Stomach (tissue), 9 donors: ENCODE results near the gene AP3B1. TPM values are rescaled to one million over a fixed set of nuclear protein-coding genes. Genes with fewer than 3 reads are reported as not detected.
A peak's percentile ranks its signal among the peaks of the same experiment; 100 is the strongest.

Experiments used
- DNase-seq, 2 donors: peaks; one replicate each; pipeline versions ENCODE4 v3.0.0 to v3.0.0-alpha.2; 2013 to 2019
- H3K27ac ChIP-seq, 5 donors: fragments of 200-600 bp in 4 of 5; sonication (generic) in 4 of 5; one replicate each; pipeline ENCODE4 v1.5.1; 2013 to 2019; ENCODE audit warnings: mild to moderate bottlenecking in 1 of 5, moderate library complexity in 1 of 5
- H3K27me3 ChIP-seq, 3 donors: fragments of 200-600 bp; sonication (generic); one replicate each; pipeline ENCODE4 v1.5.1; 2017 to 2019; ENCODE audit warnings: mixed run types in 1 of 3
- H3K36me3 ChIP-seq, 4 donors: fragments of 200-600 bp; sonication (generic); 1 replicate in 3 of 4; 2 replicates in 1 of 4; pipeline ENCODE4 v1.5.1; 2016 to 2019
- H3K4me1 ChIP-seq, 4 donors: fragments of 200-600 bp; sonication (generic); one replicate each; pipeline ENCODE4 v1.5.1; 2016 to 2019
- H3K4me3 ChIP-seq, 4 donors: fragments of 200-600 bp; sonication (generic) in 3 of 4; one replicate each; pipeline ENCODE4 v1.5.1; 2016 to 2019; ENCODE audit warnings: mild to moderate bottlenecking in 1 of 4
- H3K9me3 ChIP-seq, 4 donors: fragments of 200-600 bp; sonication (generic); one replicate each; pipeline ENCODE4 v1.5.1; 2016 to 2019
- EP300 ChIP-seq: sonication (generic); formaldehyde crosslinking; IDR thresholded peaks from one replicate; pipeline ENCODE4 v1.6.1; 2017; ENCODE audit warnings: antibody characterized with exemption
- POLR2A ChIP-seq, 4 donors: fragments of 450-650 bp; IDR thresholded peaks; one replicate each; pipeline ENCODE4 v1.6.1; 2016; ENCODE audit warnings: antibody characterized with exemption in 4 of 4, control low read depth in 2 of 4, mild to moderate bottlenecking in 1 of 4, moderate library complexity in 1 of 4
- POLR2AphosphoS5 ChIP-seq, 3 donors: sonication (generic); formaldehyde crosslinking; IDR thresholded peaks; one replicate each; pipeline ENCODE4 v1.6.1; 2016; ENCODE audit warnings: antibody characterized with exemption in 3 of 3
- WGBS, 5 donors: extraction: QIAGEN DNeasy Blood & Tissue Kit in 3 of 5; methylation state at CpG; one replicate each; pipeline versions ENCODE4 v1.1.5 to v1.1.7; 2013 to 2018; 5-methylcytosine and 5-hydroxymethylcytosine counted together
- intact Hi-C: fragments of 100-400 bp; cut with DNase I; formaldehyde crosslinking; loops from one replicate; pipeline ENCODE4 v1.15.1; 2023; ENCODE audit warnings: low total_unique reads
- polyA plus RNA-seq, 3 donors: library from polyadenylated mRNA; stranded (reverse); fragments of 200-250 nt; gene quantifications; one replicate each; pipeline ENCODE4 v1.2.3, GENCODE V29; 2013
- total RNA-seq, 5 donors: library from RNA; depleted of rRNA; stranded (reverse); fragments of >200 nt; gene quantifications; one replicate each; pipeline versions ENCODE4 v1.1.0 to v1.2.3, GENCODE V29; 2014 to 2016
- TF ChIP-seq, protein P1 (sequence below), 7 experiments: fragments of 450-650 bp in 4 of 7; fragments of 200-600 bp in 3 of 7; sonication (generic) in 3 of 7; IDR thresholded peaks; one replicate each; pipeline ENCODE4 v1.5.1; 2016 to 2019; ENCODE audit warnings: antibody characterized with exemption in 7 of 7, control low read depth in 2 of 7, mild to moderate bottlenecking in 1 of 7
- donor health status: healthy with polysubstance abuse.
- donor health status: Bipolar disorder and iron deficiency.
- donor health status: healthy.

Gene AP3B1
- total and polyA plus RNA-seq, 8 donors = 15.2 to 81.0 (median 23.5) TPM

- TF ChIP-seq POLR2A (IDR thresholded peaks at IDR 0.05) = no peak
- TF ChIP-seq, protein P1, sequence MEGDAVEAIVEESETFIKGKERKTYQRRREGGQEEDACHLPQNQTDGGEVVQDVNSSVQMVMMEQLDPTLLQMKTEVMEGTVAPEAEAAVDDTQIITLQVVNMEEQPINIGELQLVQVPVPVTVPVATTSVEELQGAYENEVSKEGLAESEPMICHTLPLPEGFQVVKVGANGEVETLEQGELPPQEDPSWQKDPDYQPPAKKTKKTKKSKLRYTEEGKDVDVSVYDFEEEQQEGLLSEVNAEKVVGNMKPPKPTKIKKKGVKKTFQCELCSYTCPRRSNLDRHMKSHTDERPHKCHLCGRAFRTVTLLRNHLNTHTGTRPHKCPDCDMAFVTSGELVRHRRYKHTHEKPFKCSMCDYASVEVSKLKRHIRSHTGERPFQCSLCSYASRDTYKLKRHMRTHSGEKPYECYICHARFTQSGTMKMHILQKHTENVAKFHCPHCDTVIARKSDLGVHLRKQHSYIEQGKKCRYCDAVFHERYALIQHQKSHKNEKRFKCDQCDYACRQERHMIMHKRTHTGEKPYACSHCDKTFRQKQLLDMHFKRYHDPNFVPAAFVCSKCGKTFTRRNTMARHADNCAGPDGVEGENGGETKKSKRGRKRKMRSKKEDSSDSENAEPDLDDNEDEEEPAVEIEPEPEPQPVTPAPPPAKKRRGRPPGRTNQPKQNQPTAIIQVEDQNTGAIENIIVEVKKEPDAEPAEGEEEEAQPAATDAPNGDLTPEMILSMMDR (IDR thresholded peaks at IDR 0.05) = no peak
- no peak for TF ChIP-seq POLR2AphosphoS5 (IDR thresholded peaks at IDR 0.05)
- no peak for TF ChIP-seq EP300
Measured at GRCh38 chr5:78237911-78238310, 56.6 kb downstream of the AP3B1 start.

DNA sequence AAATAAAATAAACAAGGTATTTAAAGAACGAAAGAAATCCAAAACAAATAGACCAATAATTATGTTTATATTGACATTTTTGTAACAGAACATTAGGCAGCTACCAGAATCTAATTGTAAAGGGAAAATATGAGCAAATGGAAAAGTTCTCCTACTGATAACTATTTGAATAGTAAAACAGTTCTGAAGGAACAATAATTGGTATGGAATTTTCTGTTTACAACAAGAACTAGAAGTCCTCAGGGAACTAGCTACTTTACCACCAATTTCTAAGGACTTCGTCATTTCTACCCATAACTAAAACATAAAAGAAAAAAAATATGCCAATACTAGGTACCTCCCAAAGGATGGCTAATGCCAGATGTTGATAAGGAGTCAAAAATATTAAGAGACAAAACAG, 58.5 kb downstream of the AP3B1 start:
- TF ChIP-seq EP300 = no peak
- TF ChIP-seq POLR2A (IDR thresholded peaks at IDR 0.05) = no peak
- TF ChIP-seq POLR2AphosphoS5 (IDR thresholded peaks at IDR 0.05) = no peak
- TF ChIP-seq, protein P1 (IDR thresholded peaks at IDR 0.05) = no peak
- H3K36me3 ChIP-seq = peaks cover 0 to 26% (median 16%) of the 10 kb centered on the region in 4 donors
- intact Hi-C loops = no loop called here
- no peaks in the 10 kb centered on the region for H3K9me3 ChIP-seq
- no peak for DNase-seq
- H3K27me3 ChIP-seq = no peaks in the 10 kb centered on the region
- H3K4me3 ChIP-seq = no peak overlapping the region
- 41 to 68% (median 52%) methylated on average over 2 of the region's 2 CpGs for WGBS, 5 donors
- H3K27ac ChIP-seq = peak overlapping the region in 3 of 5 donors; percentile 9 to 48 (median 15)
- peaks cover 0 to 21% (median 14%) of the 10 kb centered on the region in 4 donors for H3K4me1 ChIP-seq

More at GRCh38 chr5:78237911-78238310, 56.6 kb downstream of the AP3B1 start:
- H3K4me1 ChIP-seq = peaks cover 0 to 21% (median 14%) of the 10 kb centered on the region in 4 donors
- H3K27ac ChIP-seq = no peak overlapping the region
- DNase-seq = no peak
- peaks cover 0 to 26% (median 16%) of the 10 kb centered on the region in 4 donors for H3K36me3 ChIP-seq
- 97 to 100% (median 99%) methylated on average over 3 of the region's 3 CpGs for WGBS, 5 donors
- intact Hi-C loops = no loop called here
- no peaks in the 10 kb centered on the region for H3K9me3 ChIP-seq
- no peak overlapping the region for H3K4me3 ChIP-seq
- no peaks in the 10 kb centered on the region for H3K27me3 ChIP-seq

DNA sequence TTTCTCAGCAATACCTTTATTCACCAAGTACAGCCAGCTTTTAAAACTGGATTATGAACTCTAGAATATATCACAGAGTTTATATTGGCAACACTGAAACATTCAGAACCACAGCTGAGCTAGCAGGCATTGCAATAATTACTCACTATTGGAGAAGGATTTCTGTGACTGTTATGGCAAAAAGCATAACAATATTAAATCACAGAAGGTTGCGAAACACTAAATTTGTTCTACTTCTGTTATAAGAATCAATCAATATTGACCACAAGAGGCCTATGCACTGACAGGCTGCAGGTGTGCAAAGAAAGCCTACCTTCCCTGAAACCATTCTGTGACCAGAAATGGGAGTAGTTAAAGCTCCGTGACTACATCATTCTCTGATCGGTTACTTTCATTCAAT, 59.2 kb downstream of the AP3B1 start:
- H3K9me3 ChIP-seq = no peaks in the 10 kb centered on the region
- peaks cover 0 to 21% (median 14%) of the 10 kb centered on the region in 4 donors for H3K4me1 ChIP-seq
- 31 to 55% (median 40%) methylated on average over 3 of the region's 3 CpGs for WGBS, 5 donors
- intact Hi-C loops = no loop called here
- H3K36me3 ChIP-seq = peaks cover 0 to 25% (median 14%) of the 10 kb centered on the region in 4 donors
- peak in 1 of 3 donors; percentile 8 for TF ChIP-seq POLR2AphosphoS5 (IDR thresholded peaks at IDR 0.05)
- TF ChIP-seq, protein P1 (IDR thresholded peaks at IDR 0.05) = no peak
- no peak for TF ChIP-seq POLR2A (IDR thresholded peaks at IDR 0.05)
- no peaks in the 10 kb centered on the region for H3K27me3 ChIP-seq
- H3K4me3 ChIP-seq = no peak overlapping the region
- peak overlapping the region in 4 of 5 donors; percentile 8 to 48 (median 20) for H3K27ac ChIP-seq
- DNase-seq = peak in 1 of 2 donors; percentile 34

DNA sequence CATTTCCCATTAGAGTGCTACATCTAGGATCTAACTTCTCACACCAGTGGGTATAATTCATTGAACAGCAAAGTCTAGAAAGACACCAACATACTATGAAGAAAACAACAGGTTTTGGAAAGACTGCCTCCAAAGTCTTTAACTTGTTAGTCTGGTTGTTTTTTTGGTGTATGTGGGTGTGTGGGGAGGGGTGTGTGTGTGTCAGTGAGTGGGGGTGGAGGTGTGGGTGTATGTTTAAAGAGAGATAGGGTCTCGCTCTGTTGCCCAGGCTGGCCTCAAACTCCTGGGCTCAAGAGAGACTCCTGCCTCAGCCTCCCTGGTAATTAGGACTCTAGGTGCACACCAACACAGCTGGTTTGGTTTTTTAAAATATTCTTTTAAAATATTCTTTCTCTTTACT, 59.7 kb downstream of the AP3B1 start:
- H3K4me1 ChIP-seq = peaks cover 0 to 21% (median 14%) of the 10 kb centered on the region in 4 donors
- no peaks in the 10 kb centered on the region for H3K9me3 ChIP-seq
- peaks cover 0 to 20% (median 9%) of the 10 kb centered on the region in 4 donors for H3K36me3 ChIP-seq
- no peak for DNase-seq
- no peak overlapping the region for H3K4me3 ChIP-seq
- no peaks in the 10 kb centered on the region for H3K27me3 ChIP-seq
- WGBS, 5 donors = 78 to 96% (median 87%) methylated on average over 1 of the region's 1 CpG
- H3K27ac ChIP-seq = peak overlapping the region; percentile 8 to 72 (median 32)
- TF ChIP-seq, protein P1 (IDR thresholded peaks at IDR 0.05) = no peak
- TF ChIP-seq POLR2A (IDR thresholded peaks at IDR 0.05) (no peak), POLR2AphosphoS5 (IDR thresholded peaks at IDR 0.05) (no peak), EP300 (no peak)
- intact Hi-C loops = no loop called here
